ENCODE data around the gene C5orf46.

C5orf46 gene

DNA sequence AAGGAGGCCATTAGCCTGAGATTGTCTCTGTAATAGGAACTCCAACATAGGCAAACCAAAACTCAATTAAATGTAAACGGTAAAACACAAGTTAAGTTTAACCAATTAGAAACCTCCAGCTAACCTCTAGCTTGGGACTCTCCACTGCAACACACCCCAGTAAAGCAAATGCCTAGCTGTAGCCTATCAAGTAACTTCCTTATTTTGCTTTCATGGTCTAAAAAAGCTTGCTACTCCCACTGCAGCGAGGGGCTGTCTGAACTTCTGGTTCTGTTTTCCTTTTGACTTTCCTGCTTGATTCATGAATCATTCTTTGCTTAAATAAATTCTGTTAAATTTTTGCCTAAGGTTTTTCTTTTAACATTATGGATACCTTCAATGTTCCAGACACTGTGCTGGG is 24.4 kb upstream of the C5orf46 start:
- no peak for DNase-seq (ENCODE audit: low read depth)
- TF ChIP-seq, protein P1, sequence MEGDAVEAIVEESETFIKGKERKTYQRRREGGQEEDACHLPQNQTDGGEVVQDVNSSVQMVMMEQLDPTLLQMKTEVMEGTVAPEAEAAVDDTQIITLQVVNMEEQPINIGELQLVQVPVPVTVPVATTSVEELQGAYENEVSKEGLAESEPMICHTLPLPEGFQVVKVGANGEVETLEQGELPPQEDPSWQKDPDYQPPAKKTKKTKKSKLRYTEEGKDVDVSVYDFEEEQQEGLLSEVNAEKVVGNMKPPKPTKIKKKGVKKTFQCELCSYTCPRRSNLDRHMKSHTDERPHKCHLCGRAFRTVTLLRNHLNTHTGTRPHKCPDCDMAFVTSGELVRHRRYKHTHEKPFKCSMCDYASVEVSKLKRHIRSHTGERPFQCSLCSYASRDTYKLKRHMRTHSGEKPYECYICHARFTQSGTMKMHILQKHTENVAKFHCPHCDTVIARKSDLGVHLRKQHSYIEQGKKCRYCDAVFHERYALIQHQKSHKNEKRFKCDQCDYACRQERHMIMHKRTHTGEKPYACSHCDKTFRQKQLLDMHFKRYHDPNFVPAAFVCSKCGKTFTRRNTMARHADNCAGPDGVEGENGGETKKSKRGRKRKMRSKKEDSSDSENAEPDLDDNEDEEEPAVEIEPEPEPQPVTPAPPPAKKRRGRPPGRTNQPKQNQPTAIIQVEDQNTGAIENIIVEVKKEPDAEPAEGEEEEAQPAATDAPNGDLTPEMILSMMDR (conservative IDR thresholded peaks at IDR 0.05; ENCODE audit: control insufficient read depth, insufficient read depth, low read depth, low read length): no peak
- H3K4me3 ChIP-seq (ENCODE audit: control insufficient read depth, low read depth, low read length): no peak overlapping the region

DNA sequence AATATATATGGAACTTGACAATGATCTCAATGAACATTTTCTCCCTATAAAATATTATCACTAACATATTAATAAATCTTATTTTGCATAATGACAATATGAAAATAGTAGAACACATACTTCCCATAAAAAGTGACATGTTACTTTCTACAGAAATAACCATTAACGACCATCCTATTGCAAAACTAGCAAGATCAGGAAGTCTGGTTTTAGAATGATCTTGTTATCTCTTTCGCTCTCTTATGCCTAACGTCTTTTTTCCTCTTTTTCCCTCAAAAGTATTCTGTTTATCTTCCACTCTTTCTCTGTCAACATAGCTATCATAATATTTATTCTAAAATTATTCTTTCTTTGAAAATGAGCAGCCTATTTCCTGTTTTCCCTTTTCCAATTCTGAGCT is 21.6 kb upstream of the C5orf46 start:
- DNase-seq (ENCODE audit: low read depth): no peak
- H3K4me3 ChIP-seq (ENCODE audit: control insufficient read depth, low read depth, low read length): no peak overlapping the region
- TF ChIP-seq, protein P1 (conservative IDR thresholded peaks at IDR 0.05; ENCODE audit: control insufficient read depth, insufficient read depth, low read depth, low read length): no peak

- no peak overlapping the region for H3K4me3 ChIP-seq (ENCODE audit: control insufficient read depth, low read depth, low read length)
- TF ChIP-seq, protein P1 (conservative IDR thresholded peaks at IDR 0.05; ENCODE audit: control insufficient read depth, insufficient read depth, low read depth, low read length): no peak
- DNase-seq (ENCODE audit: low read depth): no peak
Observed at GRCh38 chr5:147925020-147925419, 18.7 kb upstream of the C5orf46 start.

DNA sequence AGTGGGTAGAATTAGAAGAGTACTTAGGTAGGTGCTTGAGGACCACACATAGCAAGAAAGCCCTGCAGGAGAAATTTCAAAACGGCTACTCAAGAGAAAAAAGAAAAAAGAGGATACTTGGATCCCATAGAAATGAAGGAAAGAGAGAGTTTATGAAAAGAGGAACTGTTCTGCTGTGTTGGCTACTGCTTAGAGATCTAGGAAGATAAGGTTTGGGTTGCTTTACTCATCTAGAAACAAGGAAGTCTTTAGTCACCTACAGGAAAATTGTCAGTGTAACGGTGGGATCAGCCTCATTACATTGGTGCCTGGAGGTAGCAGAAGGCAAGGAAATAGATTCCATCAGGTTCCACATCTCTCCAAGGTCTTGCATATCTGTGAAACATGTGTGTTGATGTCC is 14.8 kb upstream of the C5orf46 start:
- TF ChIP-seq, protein P1 (conservative IDR thresholded peaks at IDR 0.05; ENCODE audit: control insufficient read depth, insufficient read depth, low read depth, low read length): no peak
- no peak for DNase-seq (ENCODE audit: low read depth)
- H3K4me3 ChIP-seq (ENCODE audit: control insufficient read depth, low read depth, low read length): no peak overlapping the region

- TF ChIP-seq, protein P1 (conservative IDR thresholded peaks at IDR 0.05; ENCODE audit: control insufficient read depth, insufficient read depth, low read depth, low read length): no peak
- DNase-seq (ENCODE audit: low read depth): no peak
- no peak overlapping the region for H3K4me3 ChIP-seq (ENCODE audit: control insufficient read depth, low read depth, low read length)
Observed at GRCh38 chr5:147920420-147921030, 14.2 kb upstream of the C5orf46 start.

- TF ChIP-seq, protein P1 (conservative IDR thresholded peaks at IDR 0.05; ENCODE audit: control insufficient read depth, insufficient read depth, low read depth, low read length): no peak
- no peak overlapping the region for H3K4me3 ChIP-seq (ENCODE audit: control insufficient read depth, low read depth, low read length)
- no peak for DNase-seq (ENCODE audit: low read depth)
Observed at GRCh38 chr5:147918899-147919298, 12.6 kb upstream of the C5orf46 start.
